Measurements from ENCODE around the gene TCTN1.
A peak's percentile ranks its signal among the peaks of the same experiment; 100 is the strongest.
"Not testable (repeated sequence)": the region's sequence is repeated elsewhere in the genome, so short reads cannot be mapped to it uniquely, and the experiment has no call there.

The TCTN1 gene

DNA sequence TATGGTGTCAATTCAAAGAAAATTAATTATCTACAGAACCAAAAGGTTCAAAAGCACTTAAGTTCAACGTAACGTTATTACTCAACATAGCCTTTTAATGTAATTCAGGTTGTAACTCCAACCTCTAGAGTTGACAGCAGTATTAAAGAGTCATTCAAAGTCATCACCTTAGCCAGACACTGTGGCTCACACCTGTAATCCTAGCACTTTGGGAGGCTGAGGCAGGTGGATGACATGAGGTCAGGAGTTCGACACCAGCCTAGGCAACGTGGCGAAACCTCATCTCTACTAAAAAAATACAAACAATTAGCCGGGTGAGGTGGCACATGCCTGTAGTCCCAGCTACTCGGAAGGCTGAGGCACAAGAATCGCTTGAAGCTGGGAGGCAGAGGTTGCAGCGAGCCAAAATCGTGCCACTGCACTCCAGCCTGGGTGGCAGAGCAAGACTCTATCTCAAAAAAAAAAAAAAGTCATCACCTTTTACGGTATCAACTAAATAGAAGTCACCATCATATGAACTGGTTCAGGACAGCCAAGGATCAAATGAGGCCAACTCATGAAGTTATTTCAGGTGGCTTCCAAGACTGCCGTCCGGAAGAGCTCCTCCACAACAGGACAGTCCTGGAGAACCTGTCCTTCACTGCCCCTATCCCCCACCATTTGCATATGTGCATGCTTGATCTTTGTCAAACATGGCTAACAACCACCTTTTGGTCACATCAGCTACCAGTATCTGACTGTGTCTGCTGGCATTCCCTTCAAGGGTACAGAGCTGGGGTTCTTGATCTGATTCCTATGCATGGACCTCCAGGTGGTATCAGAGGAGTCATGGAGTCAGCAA lies 35.0 kb upstream of the TCTN1 start:
- peak overlapping the region; percentile 87 for H3K27ac Mint-ChIP-seq
- H3K4me1 Mint-ChIP-seq (ENCODE audit: low read depth), result peaks cover 65% of the 10 kb centered on the region
- intact Hi-C loops (cut with micrococcal nuclease), result no loop called here
- no peaks in the 10 kb centered on the region for H3K9me3 Mint-ChIP-seq
- no peaks in the 10 kb centered on the region for H3K27me3 Mint-ChIP-seq
- peak overlapping the region; percentile 30 for H3K4me3 Mint-ChIP-seq
- peaks cover 11% of the 10 kb centered on the region for H3K36me3 Mint-ChIP-seq (ENCODE audit: low read depth)

DNA sequence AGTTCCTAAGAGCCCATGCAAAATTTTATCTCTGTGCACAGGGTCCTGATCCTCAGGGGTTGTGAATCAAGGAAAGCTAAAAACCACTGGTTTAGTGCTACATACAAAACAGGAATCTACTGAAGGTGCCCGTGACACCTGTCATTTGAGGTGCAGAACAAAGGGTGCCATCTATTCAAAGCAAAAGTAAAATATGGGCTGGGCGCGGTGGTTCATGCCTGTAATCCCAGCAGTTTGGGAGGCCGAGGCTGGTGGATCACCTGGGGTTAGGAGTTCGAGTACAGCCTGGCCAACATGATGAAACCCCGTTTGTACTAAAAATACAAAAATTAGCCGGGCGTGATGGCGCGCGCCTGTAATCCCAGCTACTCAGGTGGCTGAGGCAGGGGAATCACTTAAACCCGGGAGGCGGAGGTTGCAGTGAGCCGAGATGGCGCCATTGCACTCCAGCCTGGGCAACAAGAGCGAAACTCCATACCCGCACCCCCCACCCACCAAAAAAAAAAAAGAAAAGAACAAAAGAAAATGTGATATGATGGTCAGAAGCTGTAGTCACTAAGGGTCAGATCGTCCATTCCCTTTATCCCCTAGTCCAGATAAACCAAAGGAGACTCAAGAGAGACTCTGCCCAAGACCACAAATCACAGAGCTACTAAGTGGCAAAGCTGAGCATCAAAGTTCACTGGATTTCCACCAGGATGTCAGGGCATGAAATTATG lies 34.2 kb upstream of the TCTN1 start:
- intact Hi-C loops (cut with micrococcal nuclease), result no loop called here
- Mint-ChIP-seq H3K4me3 (no peak overlapping the region), H3K9me3 (no peaks in the 10 kb centered on the region), H3K27me3 (no peaks in the 10 kb centered on the region), H3K36me3 (ENCODE audit: low read depth) (peaks cover 11% of the 10 kb centered on the region), H3K4me1 (ENCODE audit: low read depth) (peaks cover 73% of the 10 kb centered on the region), H3K27ac (peak overlapping the region; percentile 87)

DNA sequence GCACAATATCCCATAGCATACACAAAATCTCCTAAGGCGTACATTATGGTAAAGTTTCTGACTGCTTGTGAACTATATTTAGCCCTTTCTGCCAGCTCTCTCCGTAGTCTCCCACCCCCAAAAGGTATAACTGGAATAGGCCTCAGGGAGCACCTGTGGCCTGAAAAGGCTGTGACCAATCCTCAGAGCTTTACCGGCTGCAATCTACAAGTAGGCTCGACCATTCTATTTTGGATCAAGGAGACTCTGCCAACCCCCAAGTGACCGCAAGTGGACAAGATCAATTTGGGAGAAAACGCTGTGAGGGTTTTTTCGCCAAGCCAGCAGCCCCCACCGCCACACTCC lies 32.0 kb upstream of the TCTN1 start:
- H3K36me3 Mint-ChIP-seq (ENCODE audit: low read depth), result peaks cover 11% of the 10 kb centered on the region
- H3K9me3 Mint-ChIP-seq, result no peaks in the 10 kb centered on the region
- H3K27me3 Mint-ChIP-seq, result no peaks in the 10 kb centered on the region
- H3K27ac Mint-ChIP-seq, result peak overlapping the region; percentile 95
- peaks cover 72% of the 10 kb centered on the region for H3K4me1 Mint-ChIP-seq (ENCODE audit: low read depth)
- intact Hi-C loops (cut with micrococcal nuclease), result loop anchor here (2.0 kb wide), 1 partner anchor 17 kb away; no protein-coding TSS in a partner anchor
- H3K4me3 Mint-ChIP-seq, result peak overlapping the region; percentile 98

DNA sequence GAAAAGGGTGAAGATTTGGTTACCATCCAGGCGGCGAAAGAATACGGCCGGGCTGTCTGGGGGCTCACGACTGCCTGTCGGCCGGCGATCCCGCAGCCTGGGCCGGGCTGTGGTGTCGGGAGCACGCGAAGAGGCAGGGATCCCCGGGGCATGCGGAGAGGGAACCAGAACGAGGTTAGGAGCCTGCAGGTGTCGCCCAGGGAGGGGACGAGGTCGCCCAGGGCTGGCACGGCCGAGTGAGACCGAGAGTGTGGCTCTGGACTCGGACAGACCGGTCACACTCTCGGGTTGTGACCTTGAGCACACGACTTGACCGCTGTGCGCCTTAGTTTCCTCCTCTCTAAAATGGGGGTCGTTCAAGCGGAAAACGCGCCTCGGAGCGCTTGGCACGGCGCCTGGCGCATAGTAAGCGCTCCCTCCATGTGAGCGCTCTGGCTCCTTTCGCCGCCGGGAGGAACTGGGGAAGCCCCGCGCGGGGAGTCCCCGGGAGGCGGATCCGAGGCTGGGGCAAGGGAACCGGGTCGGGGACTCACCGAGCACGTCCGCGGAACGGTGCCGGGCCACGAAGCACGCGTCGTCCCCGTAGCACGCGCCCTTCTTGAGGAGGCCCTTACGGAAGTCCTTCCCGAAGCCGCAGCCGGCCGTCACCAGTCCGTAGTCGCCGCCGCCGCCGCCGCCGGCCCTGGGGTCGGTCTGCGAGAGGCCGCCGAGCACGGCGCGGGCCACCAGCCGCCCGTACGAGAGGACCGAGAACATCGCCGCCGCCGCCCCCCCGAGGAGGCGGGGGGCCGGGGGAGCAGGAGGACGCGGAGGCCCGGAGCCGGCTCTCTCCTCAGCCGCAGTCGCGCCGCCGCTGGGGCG lies 31.4 kb upstream of the TCTN1 start:
- intact Hi-C loops (cut with micrococcal nuclease), result loop anchor here (2.0 kb wide), 1 partner anchor 16 kb away; no protein-coding TSS in a partner anchor
- Mint-ChIP-seq H3K36me3 (ENCODE audit: low read depth) (peaks cover 11% of the 10 kb centered on the region), H3K4me1 (ENCODE audit: low read depth) (peaks cover 70% of the 10 kb centered on the region), H3K9me3 (no peaks in the 10 kb centered on the region), H3K27ac (peak overlapping the region; percentile 95), H3K27me3 (no peaks in the 10 kb centered on the region), H3K4me3 (peak overlapping the region; percentile 98)

DNA sequence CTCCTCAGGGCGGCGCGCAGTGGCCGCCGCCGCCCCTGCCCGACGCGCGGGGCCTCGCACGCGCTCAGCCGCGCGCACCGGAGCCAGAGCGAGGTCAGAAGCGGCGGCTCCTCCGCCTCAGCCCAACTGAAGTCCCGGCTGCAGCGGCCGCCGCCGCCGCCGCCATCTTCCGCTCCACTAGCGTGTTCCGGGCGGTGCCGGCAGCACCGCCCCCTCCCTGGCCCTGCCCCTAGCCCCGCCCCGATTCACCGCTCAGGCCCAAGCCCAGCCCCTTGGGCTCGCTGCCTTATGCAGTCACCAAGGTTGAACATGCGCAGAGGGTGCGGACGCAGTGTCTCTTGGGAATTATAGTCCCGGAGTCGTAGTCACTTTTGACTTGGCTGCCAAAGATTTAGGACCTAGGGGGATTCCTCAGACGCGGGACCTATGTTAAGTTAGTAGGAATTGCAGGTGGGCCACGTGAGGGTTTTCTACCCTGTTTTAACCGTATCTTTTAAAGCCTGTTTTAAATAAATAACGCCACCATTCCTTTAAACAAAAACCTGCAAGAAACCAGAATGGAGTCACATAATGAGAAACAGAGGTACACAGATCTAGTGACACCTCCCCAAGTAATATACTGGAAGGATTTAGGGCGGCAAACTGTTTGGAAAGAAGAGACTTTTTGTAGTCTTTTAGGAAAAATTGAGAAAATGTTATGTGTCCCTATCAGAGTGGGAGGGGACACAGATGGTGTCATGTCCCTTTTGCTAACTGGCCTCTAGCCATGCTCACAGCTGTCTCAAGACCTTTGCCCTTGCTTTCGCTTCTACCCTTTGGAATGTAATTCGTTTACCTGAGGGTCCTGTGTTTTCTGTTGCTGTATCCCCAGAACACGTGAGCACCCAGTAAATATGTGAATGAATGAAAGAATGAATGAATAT lies 30.5 kb upstream of the TCTN1 start, which contains the start of gene PPTC7:
Gene PPTC7, minus strand, starts transcription at position 182 of the 923 bp plus-strand sequence. CDS start 287 bp downstream, outside the sequence.
- intact Hi-C loops (cut with micrococcal nuclease), result loop anchor here (2.0 kb wide), 1 partner anchor 15 kb away; no protein-coding TSS in a partner anchor
- Mint-ChIP-seq H3K4me3 (peak within 1 kb of the TSS; percentile 98), H3K9me3 (no peaks in the 10 kb centered on the region), H3K27ac (peak within 1 kb of the TSS; percentile 95), H3K4me1 (ENCODE audit: low read depth) (peaks cover 61% of the 10 kb centered on the region), H3K27me3 (no peaks in the 10 kb centered on the region), H3K36me3 (ENCODE audit: low read depth) (peaks cover 11% of the 10 kb centered on the region)

DNA sequence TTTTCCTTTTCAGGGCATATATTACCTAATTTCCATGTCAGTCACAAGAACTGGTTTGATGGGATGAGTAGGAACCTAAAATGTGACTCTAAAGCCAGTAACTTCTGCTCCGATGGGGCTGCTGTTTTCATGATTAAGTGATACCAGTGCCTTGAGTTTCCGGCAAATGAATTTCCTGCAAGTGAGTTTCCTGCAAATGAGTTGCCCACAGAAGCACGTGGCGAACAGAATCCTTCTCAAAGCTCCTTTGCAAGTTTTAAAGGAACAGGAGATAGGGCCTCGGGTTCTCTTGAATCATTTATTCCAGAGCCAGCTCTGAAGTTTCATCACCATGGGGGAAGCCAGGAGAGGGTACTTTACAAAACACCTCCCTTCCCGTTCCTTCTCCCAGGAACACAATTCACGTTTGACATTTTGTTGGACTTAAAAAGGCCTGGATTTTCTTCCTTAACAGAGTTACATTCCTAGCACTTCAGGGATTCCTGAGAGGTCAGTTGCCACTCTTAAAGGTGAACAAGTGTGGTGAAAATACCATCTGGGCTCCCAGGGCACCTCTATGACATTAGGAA lies 28.6 kb upstream of the TCTN1 start:
- Mint-ChIP-seq H3K36me3 (ENCODE audit: low read depth) (peaks cover 11% of the 10 kb centered on the region), H3K9me3 (no peaks in the 10 kb centered on the region), H3K4me1 (ENCODE audit: low read depth) (peaks cover 51% of the 10 kb centered on the region), H3K27me3 (no peaks in the 10 kb centered on the region), H3K27ac (peak overlapping the region; percentile 70), H3K4me3 (no peak overlapping the region)
- intact Hi-C loops (cut with micrococcal nuclease), result no loop called here

DNA sequence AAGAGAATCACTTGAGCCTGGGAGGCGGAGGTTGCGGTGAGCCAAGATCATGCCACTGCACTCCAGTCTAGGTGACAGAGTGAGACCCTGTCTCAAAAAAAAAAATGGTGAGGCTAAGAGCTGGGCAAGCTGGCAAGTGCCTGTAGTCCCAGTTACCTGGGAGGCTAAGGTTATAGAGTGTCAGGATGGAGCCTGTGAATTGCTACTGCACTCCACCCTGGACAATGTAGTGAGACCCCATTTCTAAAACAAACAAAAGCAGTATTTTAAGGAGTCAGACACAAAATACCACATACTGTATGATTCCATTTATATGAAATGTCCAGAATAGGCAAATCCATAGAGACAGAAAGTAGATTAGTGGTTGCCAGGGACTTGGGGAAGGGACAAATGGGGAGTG lies 26.8 kb upstream of the TCTN1 start:
- H3K4me3 Mint-ChIP-seq; H3K27ac Mint-ChIP-seq; intact Hi-C loops (cut with micrococcal nuclease): not testable (repeated sequence)

DNA sequence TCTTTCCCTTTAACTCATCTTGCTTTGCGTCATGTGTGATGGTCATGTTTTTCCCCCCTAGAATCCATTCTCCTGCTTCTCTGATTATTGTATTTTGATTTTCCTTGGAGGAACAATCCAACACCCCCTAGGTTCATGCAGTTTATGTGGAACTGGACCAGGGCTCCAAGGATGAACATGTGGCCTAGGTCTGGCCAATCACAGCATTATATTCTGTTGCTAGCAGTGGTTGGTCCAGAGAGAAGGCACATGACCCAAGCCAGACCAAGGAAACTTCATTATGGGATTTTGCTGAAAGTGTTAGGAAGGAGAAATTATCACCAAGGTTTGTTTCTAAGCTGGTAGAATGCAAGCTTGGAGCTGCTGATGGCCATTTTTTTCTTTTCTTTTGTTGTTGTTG lies 23.9 kb upstream of the TCTN1 start:
- Mint-ChIP-seq H3K27ac (peak overlapping the region; percentile 92), H3K36me3 (ENCODE audit: low read depth) (no peaks in the 10 kb centered on the region), H3K4me3 (no peak overlapping the region), H3K4me1 (ENCODE audit: low read depth) (peaks cover 33% of the 10 kb centered on the region), H3K9me3 (no peaks in the 10 kb centered on the region), H3K27me3 (no peaks in the 10 kb centered on the region)
- intact Hi-C loops (cut with micrococcal nuclease), result no loop called here

More for the DNA sequence above, 26.8 kb upstream of the TCTN1 start:
- H3K36me3 Mint-ChIP-seq (ENCODE audit: low read depth); H3K9me3 Mint-ChIP-seq; H3K27me3 Mint-ChIP-seq: not testable (repeated sequence)
- H3K4me1 Mint-ChIP-seq (ENCODE audit: low read depth), result peaks cover 48% of the 10 kb centered on the region

DNA sequence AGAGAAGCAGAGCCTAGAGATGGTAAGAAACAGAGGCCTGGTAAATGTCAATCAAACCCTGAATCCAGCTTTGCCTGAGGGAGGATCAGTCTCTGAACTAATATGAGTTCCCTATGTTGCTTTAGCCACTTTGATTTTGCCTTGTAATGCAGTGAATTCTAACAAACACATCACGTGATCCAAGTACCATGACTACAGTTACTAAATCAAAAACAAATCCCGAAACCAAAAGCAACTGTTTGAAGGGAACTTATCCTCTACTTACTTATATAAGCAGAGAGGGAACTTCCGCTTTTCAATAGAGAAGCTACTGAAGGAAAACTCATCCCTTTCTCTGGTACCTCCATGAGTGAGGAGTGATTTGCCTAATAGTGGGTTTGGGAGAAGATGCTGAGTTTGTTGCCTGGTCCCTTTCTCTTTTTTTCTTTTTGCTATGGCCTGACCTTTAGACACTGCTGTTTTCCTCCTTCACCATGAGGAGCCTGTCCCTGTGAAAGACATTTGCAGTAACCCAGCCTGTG lies 23.1 kb upstream of the TCTN1 start:
- Mint-ChIP-seq H3K4me1 (ENCODE audit: low read depth) (peaks cover 25% of the 10 kb centered on the region), H3K4me3 (no peak overlapping the region), H3K27me3 (no peaks in the 10 kb centered on the region), H3K27ac (peak overlapping the region; percentile 92), H3K36me3 (ENCODE audit: low read depth) (no peaks in the 10 kb centered on the region), H3K9me3 (no peaks in the 10 kb centered on the region)
- intact Hi-C loops (cut with micrococcal nuclease), result no loop called here

DNA sequence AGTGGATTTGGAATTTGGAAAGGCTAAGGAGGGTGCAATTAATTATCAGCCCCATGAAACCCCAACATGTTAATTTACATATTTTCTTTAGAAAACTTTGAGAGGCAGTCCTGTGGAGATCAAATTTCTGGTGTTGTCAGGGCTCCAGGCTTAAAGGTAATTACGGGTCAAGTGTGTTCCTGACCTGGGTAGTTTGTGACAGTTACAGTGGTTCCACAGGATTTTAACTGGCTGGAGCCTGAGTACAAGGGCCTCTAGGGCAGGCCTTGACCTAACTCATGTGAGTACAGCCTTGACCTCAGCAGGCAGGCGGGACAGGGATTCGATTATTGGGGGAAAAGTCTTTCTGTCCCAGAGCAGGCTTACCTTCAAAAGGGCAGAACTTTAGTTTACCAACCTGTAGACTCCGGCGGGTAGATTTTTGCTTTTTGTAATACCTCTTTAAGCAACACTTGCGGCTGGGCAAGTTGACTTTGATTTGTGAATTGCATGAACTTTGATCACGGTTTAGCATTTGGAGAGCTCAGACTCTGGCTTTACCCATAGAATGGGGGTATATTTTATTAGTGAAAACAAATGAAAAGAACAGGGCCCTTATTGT lies 22.4 kb upstream of the TCTN1 start:
- intact Hi-C loops (cut with micrococcal nuclease), result no loop called here
- Mint-ChIP-seq H3K27me3 (no peaks in the 10 kb centered on the region), H3K9me3 (no peaks in the 10 kb centered on the region), H3K4me1 (ENCODE audit: low read depth) (peaks cover 24% of the 10 kb centered on the region), H3K36me3 (ENCODE audit: low read depth) (no peaks in the 10 kb centered on the region), H3K4me3 (no peak overlapping the region), H3K27ac (peak overlapping the region; percentile 92)

DNA sequence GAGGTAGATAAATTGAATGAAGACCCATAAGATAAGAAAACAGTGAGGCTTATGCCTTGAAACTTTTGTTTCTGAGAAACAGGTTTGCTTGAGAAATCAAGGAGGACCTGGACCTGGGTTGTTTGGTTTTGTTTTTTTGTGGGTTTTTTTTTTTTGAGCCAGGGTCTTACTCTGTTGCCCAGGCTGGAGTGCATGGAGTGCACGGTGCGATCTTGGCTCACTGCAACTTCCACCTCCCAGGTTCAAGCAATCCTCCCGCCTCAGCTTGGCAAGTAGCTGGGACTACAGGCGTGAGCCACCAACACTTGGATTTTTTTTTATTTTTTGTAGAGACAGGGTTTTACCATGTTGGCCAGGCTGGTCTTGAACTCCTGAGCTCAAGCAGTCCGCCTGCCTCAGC lies 21.9 kb upstream of the TCTN1 start:
- Mint-ChIP-seq H3K27me3 (no peaks in the 10 kb centered on the region), H3K27ac (peak overlapping the region; percentile 92), H3K4me1 (ENCODE audit: low read depth) (peaks cover 24% of the 10 kb centered on the region), H3K9me3 (no peaks in the 10 kb centered on the region), H3K36me3 (ENCODE audit: low read depth) (no peaks in the 10 kb centered on the region), H3K4me3 (no peak overlapping the region)
- intact Hi-C loops (cut with micrococcal nuclease), result no loop called here

DNA sequence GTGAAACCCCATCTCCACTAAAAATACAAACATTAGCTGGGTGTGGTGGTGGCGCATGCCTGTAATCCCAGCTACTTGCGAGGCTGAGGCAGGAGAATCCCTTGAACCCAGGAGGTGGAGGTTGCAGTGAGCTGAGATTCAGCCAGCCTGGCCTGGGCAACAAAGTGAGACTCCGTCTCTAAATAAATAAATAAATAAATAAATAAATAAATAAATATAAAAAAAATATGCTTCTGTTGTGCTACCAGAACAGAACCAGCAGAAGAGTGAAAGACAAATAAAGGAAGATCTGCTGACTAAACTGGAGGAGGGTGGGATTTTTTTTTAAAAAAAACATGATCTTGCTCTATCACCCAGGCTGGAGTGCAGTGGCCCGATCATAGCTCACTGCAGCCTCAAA lies 21.0 kb upstream of the TCTN1 start:
- H3K4me3 Mint-ChIP-seq, result not testable (repeated sequence)

More for the DNA sequence above, 21.0 kb upstream of the TCTN1 start:
- Mint-ChIP-seq H3K27ac (peak overlapping the region; percentile 92), H3K4me1 (ENCODE audit: low read depth) (peaks cover 24% of the 10 kb centered on the region)
- H3K36me3 Mint-ChIP-seq (ENCODE audit: low read depth); H3K9me3 Mint-ChIP-seq; H3K27me3 Mint-ChIP-seq; intact Hi-C loops (cut with micrococcal nuclease): not testable (repeated sequence)

All from dendritic cell treated with granulocyte-macrophage colony-stimulating factor and Interleukin-4, amounts not matched to agents 40 ng/mL and 50 ng/mL, for 4 days (primary cell).